Thymus (tissue), 11 donors: ENCODE results near the gene SPACA4. TPM values are rescaled to one million over a fixed set of nuclear protein-coding genes. Genes with fewer than 3 reads are reported as not detected.

Experiments used
- DNase-seq, 9 donors: peaks; one replicate each; pipeline ENCODE4 v3.0.0-alpha.2; 2013; ENCODE audit warnings: low spot score in 9 of 9, low read depth in 6 of 9, missing footprints in 1 of 9
- H3K27ac ChIP-seq, 2 donors: one replicate each; pipeline ENCODE4 v1.5.1; 2013; ENCODE audit warnings: control low read depth in 1 of 2, low read depth in 1 of 2, low read length in 1 of 2, mild to moderate bottlenecking in 1 of 2, moderate library complexity in 1 of 2
- H3K27me3 ChIP-seq, 2 donors: one replicate each; pipeline ENCODE4 v1.5.1; 2013; ENCODE audit warnings: low read length in 1 of 2; ENCODE audit not compliant: control insufficient read depth in 2 of 2, insufficient read depth in 1 of 2
- H3K36me3 ChIP-seq, 2 donors: one replicate each; pipeline ENCODE4 v1.5.1; 2013; ENCODE audit warnings: low read length in 1 of 2, mild to moderate bottlenecking in 1 of 2, moderate library complexity in 1 of 2; ENCODE audit not compliant: control insufficient read depth in 2 of 2, insufficient read depth in 2 of 2
- H3K4me1 ChIP-seq, 2 donors: one replicate each; pipeline ENCODE4 v1.5.1; 2013; ENCODE audit warnings: low read length in 2 of 2; ENCODE audit not compliant: control insufficient read depth in 2 of 2, insufficient read depth in 2 of 2
- H3K4me3 ChIP-seq, 2 donors: one replicate each; pipeline ENCODE4 v1.5.1; 2013; ENCODE audit warnings: low read length in 2 of 2, control low read depth in 1 of 2, mild to moderate bottlenecking in 1 of 2
- H3K9me3 ChIP-seq, 2 donors: one replicate each; pipeline ENCODE4 v1.5.1; 2013; ENCODE audit warnings: low read length in 1 of 2, mild to moderate bottlenecking in 1 of 2; ENCODE audit not compliant: control insufficient read depth in 2 of 2, insufficient read depth in 1 of 2
- WGBS: extraction: QIAGEN DNeasy Blood & Tissue Kit; methylation state at CpG from one replicate; pipeline ENCODE4 v1.1.7; 2013; 5-methylcytosine and 5-hydroxymethylcytosine counted together
- polyA plus RNA-seq: library from polyadenylated mRNA; stranded (reverse); fragments of 200-250 nt; gene quantifications from one replicate; pipeline ENCODE4 v1.2.3, GENCODE V29; 2013
- total RNA-seq: library from RNA; stranded (reverse); fragments of 120-200 nt; gene quantifications from one replicate; pipeline ENCODE4 v1.2.4, GENCODE V29; 2013
- donor health status: healthy.

The SPACA4 gene
- total and polyA plus RNA-seq, 2 donors: not detected

DNA sequence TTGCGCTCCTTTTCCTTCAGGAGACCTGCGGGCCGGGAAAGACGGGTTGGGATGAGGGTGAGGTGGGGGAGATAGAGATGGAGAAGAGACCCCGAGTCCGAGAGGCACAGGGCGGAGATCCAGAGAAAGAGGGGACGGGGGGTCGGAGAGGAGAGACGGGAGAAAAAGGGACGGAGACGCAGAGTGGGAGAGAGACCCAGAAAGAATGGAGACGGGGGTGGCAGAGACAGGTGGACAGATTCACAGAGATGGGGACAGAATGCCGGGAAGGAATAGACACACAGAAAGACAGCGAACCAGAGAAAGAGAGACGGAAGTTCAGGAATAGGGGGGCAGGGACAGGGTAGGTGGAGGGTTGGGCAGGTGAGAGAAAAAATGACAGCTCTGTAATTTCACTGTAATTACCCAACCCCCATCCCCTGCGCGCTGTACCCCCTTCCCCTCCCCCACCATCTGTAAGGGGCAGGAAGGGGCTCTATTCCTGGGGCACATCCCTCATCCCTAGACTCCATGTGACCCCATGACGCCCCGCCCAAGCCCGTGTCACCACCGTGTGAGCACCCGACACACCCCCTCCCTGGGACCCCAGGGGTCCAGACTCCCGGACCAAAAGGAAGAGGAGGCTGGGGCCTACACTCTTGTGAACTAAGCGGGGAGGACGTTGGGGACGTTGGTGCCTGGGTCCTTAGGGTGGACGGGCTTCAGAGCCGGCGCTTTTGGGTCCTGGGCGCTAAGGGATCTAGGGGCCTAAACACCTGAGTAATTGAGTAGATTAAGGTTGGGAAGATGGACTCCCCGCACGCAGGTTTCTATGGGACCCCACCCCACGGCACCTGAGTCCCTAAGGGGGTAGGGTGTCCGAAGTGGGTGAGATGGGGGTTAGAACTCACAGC, 29.7 kb downstream of the SPACA4 start:
- under 1% methylated on average over 35 of the region's 35 CpGs for WGBS
- peaks cover 7 to 14% of the 10 kb centered on the region in 2 donors for H3K36me3 ChIP-seq
- H3K4me3 ChIP-seq: peak overlapping the region; percentile 71 to 77
- H3K4me1 ChIP-seq: peaks cover 23 to 55% of the 10 kb centered on the region in 2 donors
- peaks cover 0 to 14% of the 10 kb centered on the region in 2 donors for H3K27me3 ChIP-seq
- H3K9me3 ChIP-seq: peaks cover 0 to 4% of the 10 kb centered on the region in 2 donors
- H3K27ac ChIP-seq: peak overlapping the region; percentile 91 to 98
- peak in 3 of 9 donors; percentile 33 to 64 (median 54) for DNase-seq

DNA sequence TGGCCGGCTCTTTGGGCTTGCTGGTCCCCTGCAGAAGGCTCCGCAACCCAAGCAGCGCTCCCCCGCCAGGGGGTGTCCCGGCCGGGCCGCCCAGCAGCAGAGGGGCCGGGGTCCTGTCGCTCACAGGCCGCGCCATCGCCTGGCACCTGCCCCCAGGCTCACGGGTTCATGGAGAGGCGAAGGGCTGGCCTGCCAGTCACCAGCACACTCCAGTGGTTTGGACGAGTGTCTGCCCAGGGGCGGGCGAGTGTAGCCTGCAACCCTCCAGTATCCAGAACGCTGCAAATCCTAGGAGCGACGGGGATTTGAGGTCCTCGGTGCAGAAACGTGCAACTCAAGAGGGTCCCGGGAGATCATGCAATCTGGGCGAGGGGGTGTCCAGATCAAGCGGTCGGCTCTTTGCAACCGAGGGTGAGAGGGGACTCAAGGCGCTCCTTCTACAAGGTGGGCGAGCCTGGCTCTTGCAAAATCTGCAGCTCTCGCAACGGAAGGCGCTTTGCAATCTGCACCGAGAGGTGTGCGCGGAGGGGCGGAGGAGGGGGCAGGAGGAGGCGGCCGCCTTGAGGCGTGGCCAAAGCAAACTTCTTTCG, 30.4 kb downstream of the SPACA4 start, which contains the start of gene DBP:
Gene DBP, minus strand, starts transcription at position 521 of the 590 bp plus-strand sequence. Its CDS starts 385 bp downstream, at position 136.
- no peak for DNase-seq
- Histone ChIP-seq H3K4me3 (peak within 1 kb of the TSS; percentile 71 to 77), H3K36me3 (peaks cover 3 to 11% of the 10 kb centered on the region in 2 donors), H3K27ac (peak within 1 kb of the TSS; percentile 91 to 98), H3K9me3 (peaks cover 0 to 4% of the 10 kb centered on the region in 2 donors), H3K27me3 (peaks cover 0 to 14% of the 10 kb centered on the region in 2 donors), H3K4me1 (peaks cover 23 to 53% of the 10 kb centered on the region in 2 donors)
- WGBS: under 1% methylated on average over 40 of the region's 40 CpGs

- Histone ChIP-seq H3K9me3 (peaks cover 0 to 4% of the 10 kb centered on the region in 2 donors), H3K36me3 (peaks cover 3 to 9% of the 10 kb centered on the region in 2 donors), H3K27ac (peak overlapping the region; percentile 91 to 98), H3K4me1 (peaks cover 23 to 52% of the 10 kb centered on the region in 2 donors), H3K4me3 (peak overlapping the region; percentile 71 to 77), H3K27me3 (peaks cover 0 to 14% of the 10 kb centered on the region in 2 donors)
- WGBS: under 1% methylated on average over 38 of the region's 38 CpGs
- DNase-seq: peak; percentile 94 to 100 (median 99)
Observed at GRCh38 chr19:48637449-48637947, 31.0 kb downstream of the SPACA4 start.

DNA sequence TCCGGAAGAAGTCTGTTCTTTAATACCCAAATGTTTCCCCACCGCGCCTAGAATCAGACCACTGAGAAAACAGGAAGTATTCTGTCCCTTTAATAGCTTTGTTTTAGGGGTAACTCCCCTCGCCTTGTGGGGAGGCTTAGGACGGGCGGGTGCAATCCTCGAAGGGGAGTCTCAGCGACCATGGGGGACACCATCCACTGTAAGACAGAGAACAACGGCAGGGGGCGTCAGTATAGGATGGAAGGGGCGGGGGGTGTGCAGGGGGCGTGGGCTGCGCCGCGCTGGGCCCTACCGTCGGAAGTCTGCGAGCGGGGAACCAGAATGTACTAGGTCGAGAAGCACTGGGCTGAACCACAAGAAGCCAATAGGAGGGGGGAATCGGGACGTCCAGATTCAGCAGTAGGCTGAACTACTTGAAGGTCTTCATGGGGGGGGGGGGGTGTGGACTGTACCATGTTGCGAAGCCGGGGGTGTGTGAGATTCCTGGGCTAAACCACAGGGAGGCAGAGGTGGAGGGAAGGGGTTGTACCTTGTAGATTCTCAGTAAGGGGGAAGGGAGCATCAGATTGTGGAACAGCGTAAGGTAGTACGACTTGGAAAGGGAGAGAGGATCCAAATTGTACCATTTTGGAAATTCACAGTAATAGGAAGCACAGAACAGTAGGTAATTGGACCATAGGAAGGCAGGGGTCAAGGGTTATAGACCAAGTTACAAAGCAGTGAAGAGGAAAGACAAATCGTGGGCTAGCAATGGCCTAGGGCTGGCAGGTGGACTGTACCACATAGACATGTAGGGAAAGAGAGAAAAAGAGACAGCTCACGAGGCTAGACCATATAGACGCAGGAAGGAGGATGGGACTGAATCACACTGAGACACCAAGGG, 31.6 kb downstream of the SPACA4 start:
- peak overlapping the region; percentile 54 to 58 for H3K4me3 ChIP-seq
- H3K4me1 ChIP-seq: peaks cover 23 to 45% of the 10 kb centered on the region in 2 donors
- 6% methylated on average over 29 of the region's 29 CpGs for WGBS
- H3K27me3 ChIP-seq: peaks cover 0 to 14% of the 10 kb centered on the region in 2 donors
- peak overlapping the region; percentile 91 to 98 for H3K27ac ChIP-seq
- H3K36me3 ChIP-seq: peaks cover under 1 to 3% of the 10 kb centered on the region in 2 donors
- DNase-seq: peak in 8 of 9 donors; percentile 75 to 96 (median 88)
- H3K9me3 ChIP-seq: peaks cover 0 to 4% of the 10 kb centered on the region in 2 donors

- no peak for DNase-seq
- Histone ChIP-seq H3K36me3 (no peaks in the 10 kb centered on the region), H3K9me3 (peaks cover 0 to 4% of the 10 kb centered on the region in 2 donors), H3K27ac (peak overlapping the region; percentile 91 to 98), H3K27me3 (peaks cover 0 to 14% of the 10 kb centered on the region in 2 donors), H3K4me3 (peak overlapping the region in 1 of 2 donors; percentile 58), H3K4me1 (peaks cover 17 to 38% of the 10 kb centered on the region in 2 donors)
- WGBS: 90% methylated on average over 16 of the region's 16 CpGs
Observed at GRCh38 chr19:48638831-48639381, 32.4 kb downstream of the SPACA4 start.

DNA sequence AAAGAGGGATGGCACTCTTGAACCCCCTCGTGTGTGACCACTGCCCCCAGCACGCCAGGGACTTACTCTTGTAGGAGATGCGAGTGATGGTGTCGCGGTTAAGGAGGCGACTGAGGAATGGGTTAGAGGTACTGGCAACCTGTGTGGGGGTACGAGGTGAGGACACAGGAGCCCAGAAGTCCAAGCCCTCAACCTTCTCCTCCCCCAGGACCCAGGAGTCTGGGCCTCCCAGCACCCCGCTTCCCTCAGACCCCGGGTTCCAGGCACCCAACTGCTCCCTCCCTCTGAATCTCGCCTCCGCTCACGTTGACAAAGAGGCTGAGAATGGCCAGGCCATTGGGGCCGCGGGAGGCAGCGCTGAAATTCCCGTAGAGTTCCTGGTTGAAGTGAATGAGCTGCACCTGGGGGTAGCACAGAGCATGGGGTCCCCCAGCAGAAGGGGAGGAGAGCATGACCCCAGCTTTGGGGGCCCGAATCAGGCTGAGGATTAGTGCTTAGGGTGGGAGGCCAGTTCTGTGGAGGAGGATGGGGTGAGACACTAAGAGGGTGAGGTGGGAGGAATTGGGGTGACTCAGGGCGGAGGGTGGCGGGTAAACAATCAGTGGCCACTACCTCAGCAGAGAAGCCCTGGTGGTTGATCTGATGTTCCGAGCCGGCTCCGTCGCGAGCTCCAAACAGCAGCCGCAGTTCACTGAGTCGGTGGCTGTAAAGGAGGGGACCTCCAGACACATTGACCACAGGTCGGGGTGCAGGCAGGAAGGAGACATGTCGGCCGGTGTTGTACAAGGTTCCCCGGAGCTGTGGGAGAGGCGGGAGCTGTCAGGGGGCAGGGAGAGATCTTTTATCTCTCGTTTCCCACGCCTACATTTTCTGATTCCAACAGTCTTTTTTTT, 33.2 kb downstream of the SPACA4 start:
- no peak for DNase-seq
- Histone ChIP-seq H3K36me3 (no peaks in the 10 kb centered on the region), H3K27me3 (peaks cover 0 to 14% of the 10 kb centered on the region in 2 donors), H3K4me1 (peaks cover 18 to 38% of the 10 kb centered on the region in 2 donors), H3K27ac (no peak overlapping the region), H3K4me3 (no peak overlapping the region), H3K9me3 (peaks cover 0 to 1% of the 10 kb centered on the region in 2 donors)
- 90% methylated on average over 33 of the region's 33 CpGs for WGBS

DNA sequence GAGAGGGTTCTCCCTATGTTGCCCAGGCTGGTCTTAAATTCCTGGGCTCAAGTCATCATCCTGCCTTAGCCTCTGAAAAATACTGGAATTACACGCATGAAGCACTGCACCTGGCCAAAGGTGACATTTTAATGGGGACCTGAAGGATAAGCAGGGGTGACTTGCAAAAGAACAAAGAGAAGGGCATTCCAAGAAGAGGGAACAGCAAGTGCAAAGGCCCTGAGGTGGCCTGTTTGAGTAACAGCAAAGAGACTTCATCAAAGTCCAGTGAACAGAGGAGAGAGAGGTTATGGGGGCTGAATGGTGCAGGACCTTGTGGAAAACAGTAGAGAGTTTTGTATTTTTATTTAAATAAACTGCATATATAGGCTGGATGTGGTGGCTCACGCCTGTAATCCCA, 35.3 kb downstream of the SPACA4 start:
- H3K4me1 ChIP-seq: peaks cover 13 to 42% of the 10 kb centered on the region in 2 donors
- H3K9me3 ChIP-seq: no peaks in the 10 kb centered on the region
- no peak overlapping the region for H3K4me3 ChIP-seq
- H3K27ac ChIP-seq: no peak overlapping the region
- DNase-seq: no peak
- WGBS: 95% methylated on average over 2 of the region's 2 CpGs
- no peaks in the 10 kb centered on the region for H3K36me3 ChIP-seq
- H3K27me3 ChIP-seq: peaks cover 0 to 25% of the 10 kb centered on the region in 2 donors
